ENCODE measurements around the gene HNRNPF. TPM values are rescaled to one million over a fixed set of nuclear protein-coding genes. Genes with fewer than 3 reads are reported as not detected.

Gene HNRNPF
- total and polyA plus RNA-seq, 2 donors (not counting 3 experiments of a cell fraction or from before 2014, with no cell fraction given), result 144 to 230 TPM

DNA sequence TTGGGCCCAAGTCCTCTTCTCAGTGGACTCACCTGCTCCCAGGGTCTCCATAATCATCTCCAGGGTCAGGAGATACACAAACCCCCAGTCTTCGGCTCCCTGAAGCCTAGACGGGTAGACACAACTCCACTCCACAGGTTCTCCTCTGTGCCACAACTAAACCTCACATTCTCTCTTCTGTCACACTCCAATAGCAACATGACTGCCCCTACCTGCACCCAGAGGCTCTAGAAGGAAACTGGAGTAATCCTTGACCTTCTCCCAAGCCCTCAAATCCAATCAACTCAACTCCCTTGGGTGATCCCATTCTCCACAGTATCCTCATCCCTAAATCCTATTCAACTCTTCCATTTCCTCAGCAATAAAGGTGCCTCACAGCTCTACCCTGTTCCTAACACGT lies 16.2 kb downstream of the HNRNPF start:
- BruUV-seq (replicated peaks), result no TSS peak
- Histone ChIP-seq H3K9ac (replicated peaks; ENCODE audit: extremely low read depth, insufficient read depth, low read length) (no peak overlapping the region), H3K36me3 (ENCODE audit: control insufficient read depth in 2 of 2, extremely low read depth in 1 of 2, insufficient read depth in 2 of 2, low read length in 2 of 2) (peaks cover 20 to 36% of the 10 kb centered on the region in 2 experiments), H3K9me3 (replicated peaks; ENCODE audit: control insufficient read depth, insufficient read depth, low read length) (no peaks in the 10 kb centered on the region), H3K4me3 (replicated peaks in 1 of 3; ENCODE audit: insufficient read depth in 1 of 3, low read depth in 1 of 3, low read length in 3 of 3) (no peak overlapping the region), H3K4me2 (ENCODE audit: insufficient read depth, low read length) (no peak overlapping the region), H3K27ac (ENCODE audit: insufficient read depth, low read depth, low read length) (no peak overlapping the region), H2AFZ (ENCODE audit: low read depth, low read length) (no peak overlapping the region), H3K9me1 (replicated peaks; ENCODE audit: control insufficient read depth, extremely low read depth, insufficient read depth, low read length) (no peaks in the 10 kb centered on the region), H3K79me2 (ENCODE audit: control insufficient read depth, insufficient read depth, low read length) (peaks cover 82% of the 10 kb centered on the region), H3K27me3 (ENCODE audit: control insufficient read depth in 2 of 2, insufficient read depth in 2 of 2, low read length in 2 of 2) (no peaks in the 10 kb centered on the region), H4K20me1 (replicated peaks; ENCODE audit: control insufficient read depth, extremely low read depth, insufficient read depth, low read length) (peaks cover 8% of the 10 kb centered on the region), H3K4me1 (ENCODE audit: control insufficient read depth, extremely low read depth, insufficient read depth, low read length) (peaks cover 20% of the 10 kb centered on the region)
- ChIA-PET CTCF (interaction anchor here (1.2 kb wide), 1 partner anchor 15 kb away, joined by 4 read pairs; no protein-coding TSS in a partner anchor), POLR2A (no interaction called here)
- DNase-seq (ENCODE audit: low read depth, low spot score) (no peak), FAIRE-seq (no peak)
- intact Hi-C loops (cut with micrococcal nuclease), result no loop called here
- TF ChIP-seq POLR2AphosphoS5 (IDR thresholded peaks at IDR 0.05; ENCODE audit: insufficient read depth, low read depth, low read length) (no peak), JUN (IDR thresholded peaks at IDR 0.05; ENCODE audit: borderline replicate concordance, insufficient read depth, insufficient read length, low read depth) (no peak), POLR2A (IDR thresholded peaks at IDR 0.05; ENCODE audit: low read depth, low read length) (no peak), MYC (IDR thresholded peaks at IDR 0.05; ENCODE audit: low read depth, low read length) (no peak), FOS (IDR thresholded peaks at IDR 0.05; ENCODE audit: borderline replicate concordance, insufficient read depth, low read length) (no peak), GATA2 (IDR thresholded peaks at IDR 0.05; ENCODE audit: insufficient read depth, insufficient read length, low read depth, low read length) (no peak), EZH2 (IDR thresholded peaks at IDR 0.05; ENCODE audit: borderline replicate concordance, low read depth, low read length, severe bottlenecking) (no peak)
- TF ChIP-seq, protein P1, sequence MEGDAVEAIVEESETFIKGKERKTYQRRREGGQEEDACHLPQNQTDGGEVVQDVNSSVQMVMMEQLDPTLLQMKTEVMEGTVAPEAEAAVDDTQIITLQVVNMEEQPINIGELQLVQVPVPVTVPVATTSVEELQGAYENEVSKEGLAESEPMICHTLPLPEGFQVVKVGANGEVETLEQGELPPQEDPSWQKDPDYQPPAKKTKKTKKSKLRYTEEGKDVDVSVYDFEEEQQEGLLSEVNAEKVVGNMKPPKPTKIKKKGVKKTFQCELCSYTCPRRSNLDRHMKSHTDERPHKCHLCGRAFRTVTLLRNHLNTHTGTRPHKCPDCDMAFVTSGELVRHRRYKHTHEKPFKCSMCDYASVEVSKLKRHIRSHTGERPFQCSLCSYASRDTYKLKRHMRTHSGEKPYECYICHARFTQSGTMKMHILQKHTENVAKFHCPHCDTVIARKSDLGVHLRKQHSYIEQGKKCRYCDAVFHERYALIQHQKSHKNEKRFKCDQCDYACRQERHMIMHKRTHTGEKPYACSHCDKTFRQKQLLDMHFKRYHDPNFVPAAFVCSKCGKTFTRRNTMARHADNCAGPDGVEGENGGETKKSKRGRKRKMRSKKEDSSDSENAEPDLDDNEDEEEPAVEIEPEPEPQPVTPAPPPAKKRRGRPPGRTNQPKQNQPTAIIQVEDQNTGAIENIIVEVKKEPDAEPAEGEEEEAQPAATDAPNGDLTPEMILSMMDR (IDR thresholded peaks at IDR 0.05; ENCODE audit: extremely low read depth in 1 of 2, insufficient read depth in 1 of 2, low read depth in 1 of 2, low read length in 2 of 2), result no peak
- TF ChIP-seq, protein P2, sequence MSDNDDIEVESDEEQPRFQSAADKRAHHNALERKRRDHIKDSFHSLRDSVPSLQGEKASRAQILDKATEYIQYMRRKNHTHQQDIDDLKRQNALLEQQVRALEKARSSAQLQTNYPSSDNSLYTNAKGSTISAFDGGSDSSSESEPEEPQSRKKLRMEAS (IDR thresholded peaks at IDR 0.05; ENCODE audit: insufficient read depth, insufficient read length), result no peak
- dilution Hi-C loops (cut with MboI; ENCODE audit: extremely low pct_ligation_motif_present, low sequenced_read_pairs), result no loop called here
